ENCODE measurements around the gene AGGF1.

GRCh38 chr5:77012601-77013000 is 17.6 kb upstream of the AGGF1 start:
- TF ChIP-seq POLR2A (IDR thresholded peaks at IDR 0.05): no peak
- no peak for TF ChIP-seq CTCF (IDR thresholded peaks at IDR 0.05)
